Posterior vena cava (tissue), 2 donors: ENCODE measurements around the gene EPRS1. TPM values are rescaled to one million over a fixed set of nuclear protein-coding genes. Genes with fewer than 3 reads are reported as not detected.

Experiments
- total RNA-seq, 2 donors: library from RNA; stranded (reverse); fragmentation: NEBNext Ultra II Directional; extraction: Animal tissue kit (Norgen Biotek cat#: 25700); gene quantifications; one replicate each; pipeline ENCODE4 v1.2.1, GENCODE V29; 2021
- donor health status: DM: yes; HTN: yes; CAD: no.
- donor health status: DM: yes; HTN: yes; CAD: no.

Gene EPRS1
- total RNA-seq, 2 donors from 2014 or later = 77.7 to 90.1 TPM

Other genes starting within 250 kb of the EPRS1 start
- gene SLC30A10, start 117.9 kb downstream of the EPRS1 start, total RNA-seq = not detected
- gene BPNT1, start 43.3 kb upstream of the EPRS1 start, total RNA-seq = 10 to 100 TPM; 12.8 to 14.5 TPM
- 10 to 100 TPM; 43.4 to 52.0 TPM for gene IARS2, start 47.6 kb upstream of the EPRS1 start, total RNA-seq
- 10 to 100 TPM; 31.1 to 37.9 TPM for gene RAB3GAP2, start 225.9 kb upstream of the EPRS1 start, total RNA-seq